Stimulated activated CD8-positive, alpha-beta memory T cell treated with anti-CD3 and anti-CD28 coated beads, Interleukin-12 subunit alpha, Interleukin-12 subunit beta, amount 100 ng/mL, for 1 hour (primary cell): ENCODE results near the gene YOD1.

Source experiments
- DNase-seq: peaks from one replicate; pipeline ENCODE4 v3.0.0-alpha.2; 2020; ENCODE audit warnings: low read depth

The YOD1 gene

DNA sequence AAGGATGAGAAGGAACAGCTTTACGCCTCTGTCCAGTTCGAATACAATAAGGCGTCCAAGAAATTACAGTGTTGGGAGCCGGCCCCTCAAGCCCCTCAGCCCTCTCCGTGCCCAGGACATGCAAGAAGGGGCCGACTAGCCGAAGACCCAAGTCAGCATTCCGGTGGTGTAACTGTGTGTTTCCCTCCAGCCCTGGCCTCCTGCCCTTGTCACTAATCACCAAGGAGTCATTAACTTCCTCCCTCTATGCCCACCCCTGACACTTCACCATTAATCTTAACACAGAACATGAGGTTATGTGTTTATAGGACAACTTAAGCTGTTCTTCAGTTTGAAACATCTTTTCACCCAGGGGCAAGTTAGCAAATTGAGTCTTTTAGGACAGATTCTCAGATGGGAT lies 21.2 kb upstream of the YOD1 start:
- DNase-seq: no peak

DNA sequence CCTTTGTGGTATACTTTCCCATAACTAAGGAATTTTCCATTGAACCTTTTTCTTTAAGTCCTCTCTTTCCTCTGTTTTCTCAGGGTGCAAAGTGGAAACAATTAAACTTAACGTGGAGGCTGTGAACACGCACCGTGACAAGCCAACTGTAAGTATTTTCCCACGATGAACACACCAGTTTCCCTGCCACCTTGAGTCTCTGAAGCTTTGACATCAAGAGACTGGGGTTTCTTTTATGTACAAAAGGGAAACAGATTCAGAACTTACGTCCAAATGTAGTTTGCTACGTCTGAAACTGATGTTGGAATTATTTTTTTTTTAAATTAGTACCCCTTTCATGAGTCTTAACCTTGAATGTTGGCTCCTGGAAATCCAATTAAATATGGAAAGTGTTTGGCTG lies 20.4 kb upstream of the YOD1 start:
- DNase-seq: no peak

DNA sequence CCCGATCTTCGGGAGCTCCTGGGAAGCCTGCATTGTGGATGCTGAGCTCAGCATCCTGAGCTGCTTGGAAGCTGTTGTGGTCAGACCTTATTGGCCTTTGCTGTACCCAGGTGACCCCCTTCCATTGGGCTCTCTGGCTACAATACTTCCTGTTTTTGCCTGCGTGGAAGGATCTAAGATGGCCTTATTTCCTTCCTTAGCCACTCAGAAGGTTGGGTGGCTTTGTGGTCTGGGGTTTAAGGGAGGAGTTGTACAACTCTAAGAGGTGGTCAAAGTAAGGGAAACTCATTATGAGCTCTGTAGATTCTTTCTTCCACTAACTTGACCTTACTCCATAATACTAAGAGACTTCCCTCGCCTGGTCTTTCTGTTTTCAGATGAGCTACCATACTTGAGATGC lies 19.8 kb upstream of the YOD1 start:
- DNase-seq: no peak

DNA sequence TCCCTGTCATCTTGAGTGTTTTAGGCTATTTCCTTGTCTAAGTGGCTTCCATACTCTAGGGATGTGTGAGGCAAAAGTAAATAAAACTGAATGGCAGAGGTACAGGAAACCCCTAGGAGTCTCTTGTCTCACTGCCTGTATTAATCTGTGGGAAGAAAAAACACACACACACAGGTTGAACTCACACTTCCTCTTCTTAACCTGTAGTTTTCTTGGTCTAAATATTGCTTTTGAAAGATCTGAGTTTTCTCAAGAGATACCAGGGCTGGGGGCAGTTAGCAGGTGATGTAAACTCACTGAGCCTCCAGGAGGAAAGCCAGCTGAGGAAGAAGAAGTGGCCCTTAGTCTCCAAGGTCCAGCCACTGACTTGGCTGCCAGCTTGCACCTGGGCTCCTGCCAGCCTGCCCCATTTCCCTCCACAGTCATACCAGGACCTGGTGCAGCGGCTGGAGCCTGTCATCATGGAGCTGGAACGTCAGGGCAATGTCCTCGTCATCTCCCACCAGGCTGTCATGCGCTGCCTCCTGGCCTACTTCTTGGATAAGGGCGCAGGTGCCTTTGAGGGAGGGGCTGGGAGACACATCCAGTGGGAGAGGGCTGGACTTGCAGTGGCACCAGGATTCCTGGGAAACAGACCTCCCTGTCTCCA lies 19.0 kb upstream of the YOD1 start:
- DNase-seq: no peak

DNA sequence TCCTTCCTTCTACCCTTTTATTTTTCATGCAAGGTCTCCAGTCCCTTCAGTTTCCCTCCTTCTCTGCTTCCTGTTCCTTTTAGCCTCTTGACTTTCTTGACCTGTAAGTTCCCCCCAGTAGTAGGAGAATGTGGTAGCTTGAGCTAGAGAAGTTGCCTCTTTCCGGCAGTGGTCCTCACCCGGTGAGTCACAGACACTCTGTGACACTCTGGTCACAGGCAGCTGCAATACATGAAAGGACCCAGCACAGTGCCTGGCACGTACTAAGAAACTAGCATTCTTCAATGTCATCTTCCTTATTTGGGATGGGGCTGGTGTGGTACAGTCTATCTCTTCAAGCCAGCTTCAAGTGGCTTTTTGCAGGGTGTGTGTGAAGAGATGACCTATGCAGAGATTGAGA lies 18.1 kb upstream of the YOD1 start:
- DNase-seq: no peak

DNA sequence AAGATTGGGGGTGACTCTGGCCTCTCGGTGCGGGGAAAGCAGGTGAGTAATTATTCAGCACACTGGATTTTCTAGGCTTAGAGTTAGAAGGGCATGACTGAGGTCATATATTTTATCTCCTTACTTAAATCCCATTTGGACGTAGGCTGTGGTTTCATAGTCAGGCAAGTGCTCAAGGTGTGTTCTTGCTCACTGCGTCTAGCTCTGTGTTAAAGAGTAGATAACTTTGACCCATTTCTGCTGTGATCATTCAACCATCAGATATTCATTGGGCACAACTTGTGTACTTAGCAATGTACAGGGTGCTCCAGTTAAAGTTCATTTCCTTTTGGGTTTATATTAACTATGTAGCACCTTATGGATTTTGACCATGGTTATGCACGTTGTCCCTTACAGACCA lies 16.7 kb upstream of the YOD1 start:
- DNase-seq: no peak

DNA sequence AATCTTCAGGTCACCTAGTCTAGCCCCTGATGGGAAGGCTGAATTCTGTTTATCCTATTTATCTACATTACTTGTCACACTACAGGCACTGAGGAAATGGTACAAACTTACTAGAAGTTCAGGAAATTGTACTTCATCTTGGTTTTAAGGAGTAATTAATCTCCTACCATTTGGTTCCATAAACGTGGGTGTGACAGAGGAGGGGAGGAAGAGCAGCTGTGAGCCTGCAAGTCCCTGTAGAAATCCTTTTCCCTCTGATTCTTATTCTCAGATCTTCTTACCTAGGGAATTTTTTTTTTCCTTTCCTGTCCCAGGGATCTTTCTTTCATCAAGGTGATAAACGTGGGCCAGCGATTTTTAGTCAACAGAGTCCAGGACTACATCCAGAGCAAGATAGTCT lies 16.2 kb upstream of the YOD1 start:
- no peak for DNase-seq

DNA sequence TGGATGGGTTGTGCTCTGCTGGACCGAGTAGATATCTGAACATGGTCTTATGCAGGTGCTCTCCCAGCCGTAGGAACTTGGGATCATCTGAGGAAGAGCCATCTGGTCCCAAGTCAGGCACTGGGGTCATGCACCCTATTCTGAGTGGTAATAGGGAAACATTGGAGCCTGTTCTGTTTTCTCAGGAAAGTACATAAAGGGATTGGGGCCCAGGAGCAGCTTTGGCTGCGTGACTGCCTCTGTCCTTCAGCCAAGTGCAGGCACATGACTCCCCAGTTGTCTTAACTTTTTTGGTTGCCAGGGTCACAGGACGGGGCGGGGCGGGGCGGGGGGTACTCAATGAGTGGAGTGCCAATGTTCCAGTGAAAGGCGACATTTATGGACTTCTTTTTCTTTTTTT lies 13.6 kb upstream of the YOD1 start:
- DNase-seq: no peak

DNA sequence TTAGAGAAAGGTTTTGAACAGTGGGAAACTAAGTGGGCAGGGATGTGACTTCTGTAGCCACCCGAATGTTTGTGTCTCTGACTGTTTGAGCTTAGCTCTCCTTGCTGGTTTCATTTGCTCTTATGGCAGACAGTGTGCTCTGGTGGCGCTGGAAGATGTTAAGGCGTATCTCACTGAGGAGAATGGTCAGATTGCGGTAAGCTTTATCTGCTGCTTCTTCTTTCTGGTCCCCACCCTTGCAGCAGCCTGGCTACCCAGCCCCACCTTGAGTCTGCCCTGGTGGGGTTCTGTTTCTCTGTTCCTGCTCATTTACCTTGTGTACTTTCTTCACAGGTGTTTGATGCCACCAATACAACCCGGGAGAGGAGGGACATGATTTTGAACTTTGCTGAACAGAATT lies 12.0 kb upstream of the YOD1 start:
- no peak for DNase-seq

DNA sequence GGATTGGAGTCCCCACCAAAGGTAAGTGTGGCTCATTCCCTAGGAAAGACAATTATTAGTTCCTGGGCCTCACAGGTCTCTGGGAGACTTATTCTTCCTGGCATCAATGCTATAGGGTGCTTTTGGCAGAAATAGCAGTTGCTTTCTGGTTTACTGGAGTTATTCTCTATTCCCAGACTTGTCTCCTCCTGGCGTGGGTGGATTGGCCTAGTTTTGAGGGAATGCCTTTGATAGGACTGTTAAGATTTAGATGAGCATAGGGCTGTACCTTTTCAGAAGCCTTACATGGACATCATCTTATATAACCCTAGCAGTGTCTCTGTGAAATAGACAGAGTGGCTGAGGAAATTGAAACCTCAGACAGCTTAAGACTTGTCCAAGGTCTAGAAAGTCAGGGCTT lies 11.1 kb upstream of the YOD1 start:
- DNase-seq: no peak

DNA sequence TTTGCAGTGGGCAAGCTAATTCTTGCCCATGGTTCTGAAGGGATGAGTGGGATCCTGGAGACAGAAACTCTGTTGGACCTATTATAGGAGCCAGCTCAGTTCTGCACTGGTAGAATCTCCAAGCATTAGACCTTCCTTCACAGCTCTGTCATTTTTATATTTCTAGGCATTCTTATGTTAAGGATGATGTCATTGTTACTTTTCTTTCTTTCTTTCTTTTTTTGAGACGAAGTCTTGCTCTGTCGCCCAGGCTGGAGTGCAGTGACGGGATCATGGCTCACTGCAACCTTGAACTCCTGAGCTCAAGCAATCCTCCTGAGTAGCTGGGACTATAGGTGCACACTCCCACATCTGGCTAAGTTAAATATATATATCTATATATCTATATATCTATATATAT lies 9.6 kb upstream of the YOD1 start:
- no peak for DNase-seq

DNA sequence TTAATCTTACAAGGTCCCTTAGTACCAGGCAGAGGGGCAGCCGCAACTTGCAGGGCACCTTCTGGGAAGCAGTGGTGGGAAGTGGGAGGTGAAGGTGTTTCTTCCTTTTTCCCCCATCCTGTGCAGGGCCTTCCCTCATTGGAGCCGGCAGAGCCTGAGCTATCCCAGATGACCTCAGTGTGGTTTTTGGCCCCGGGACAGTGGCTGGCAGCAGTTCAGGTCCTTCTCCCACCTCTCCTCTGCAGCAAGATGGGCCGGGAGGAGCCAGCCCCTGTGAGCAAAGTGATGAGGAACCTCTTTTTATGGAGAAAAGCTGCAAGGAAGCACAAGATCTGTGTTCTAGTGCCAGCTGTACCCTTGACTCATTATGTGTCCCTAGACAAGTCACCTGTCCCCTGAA lies 8.9 kb upstream of the YOD1 start:
- DNase-seq: no peak

DNA sequence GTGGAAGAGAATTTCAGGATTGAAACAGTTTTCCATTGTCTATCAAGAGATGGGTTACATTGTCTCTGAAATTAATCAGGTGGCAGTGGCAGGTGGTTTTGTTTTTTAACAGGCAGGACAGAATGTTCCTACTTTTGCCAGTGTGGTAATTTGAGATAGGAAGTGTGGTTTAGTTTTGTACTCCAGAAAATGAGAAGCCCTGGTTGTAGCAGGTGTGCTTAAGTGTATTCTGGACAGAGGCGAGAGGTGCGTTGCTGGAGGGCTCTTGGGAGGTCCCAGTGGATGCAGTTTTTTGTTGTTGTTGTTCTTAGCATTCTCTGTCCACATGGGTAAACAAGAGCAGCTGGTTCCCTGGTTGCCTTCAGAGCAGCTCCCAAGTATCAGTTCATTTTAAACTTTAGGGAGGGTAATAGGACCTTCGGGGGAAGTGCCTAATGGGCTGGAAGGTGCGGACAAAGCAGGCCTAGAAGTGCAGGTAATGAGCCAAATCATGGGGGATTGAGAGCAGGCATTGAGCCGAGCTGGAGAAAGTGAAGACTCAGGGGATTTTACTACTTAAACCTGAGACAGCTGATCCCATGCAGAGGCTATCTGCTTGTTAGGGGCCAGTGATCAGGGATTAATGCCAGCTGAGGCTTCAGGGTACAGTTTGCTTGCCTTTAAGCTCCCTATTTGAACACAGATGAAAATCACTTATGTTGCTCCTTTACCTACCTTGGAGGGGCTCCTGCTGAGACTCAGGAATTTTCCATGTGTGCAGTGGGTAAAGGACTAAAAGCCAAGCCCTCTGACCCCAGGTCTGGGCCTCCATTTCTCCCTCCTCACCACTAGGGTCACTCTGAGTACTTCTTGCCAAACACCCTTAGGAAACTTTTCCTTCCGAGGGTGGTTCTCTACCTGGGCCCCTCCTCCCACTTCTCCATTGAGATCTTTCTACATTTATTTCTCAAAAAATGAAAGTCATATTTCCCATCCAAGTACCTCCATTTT lies 8.2 kb upstream of the YOD1 start:
- no peak for DNase-seq

DNA sequence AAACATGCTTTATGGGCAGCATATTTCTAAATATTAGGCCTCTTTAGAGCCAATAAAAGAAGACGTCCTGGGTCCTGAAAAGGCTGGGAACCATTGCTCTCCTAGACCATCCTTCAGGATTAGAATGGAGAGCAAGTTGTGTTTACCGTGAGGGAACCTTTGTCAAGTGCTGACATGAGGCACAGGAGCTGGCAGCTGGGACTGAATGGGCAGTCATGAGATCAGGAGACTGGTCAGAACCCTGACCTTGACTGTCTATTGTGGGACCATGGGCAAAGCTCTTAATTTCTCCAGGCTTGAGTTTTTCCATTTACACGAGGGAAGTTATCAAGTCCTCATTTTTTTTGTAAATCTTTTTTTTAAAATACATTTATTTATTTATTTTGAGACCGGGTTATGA lies 7.2 kb upstream of the YOD1 start:
- no peak for DNase-seq

DNA sequence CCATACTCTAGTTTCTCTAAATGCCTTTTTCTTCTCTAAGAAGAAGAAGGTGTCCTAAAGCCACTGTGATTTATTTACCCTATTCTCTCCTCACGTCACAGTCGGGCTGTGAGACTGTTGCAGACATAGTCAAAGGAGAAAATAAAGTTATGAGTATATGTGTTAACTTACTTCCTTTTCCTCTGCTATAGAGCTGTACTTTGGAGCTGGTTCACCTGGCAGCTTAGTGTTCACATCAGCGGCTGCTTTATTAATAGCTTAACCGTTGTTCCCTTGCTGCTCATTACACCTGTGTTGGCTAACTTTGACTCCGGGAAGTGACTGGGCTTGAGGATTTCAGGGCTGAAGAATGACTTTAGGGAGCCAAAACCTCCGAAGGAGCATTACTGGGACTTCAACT lies 5.7 kb upstream of the YOD1 start:
- DNase-seq: no peak

DNA sequence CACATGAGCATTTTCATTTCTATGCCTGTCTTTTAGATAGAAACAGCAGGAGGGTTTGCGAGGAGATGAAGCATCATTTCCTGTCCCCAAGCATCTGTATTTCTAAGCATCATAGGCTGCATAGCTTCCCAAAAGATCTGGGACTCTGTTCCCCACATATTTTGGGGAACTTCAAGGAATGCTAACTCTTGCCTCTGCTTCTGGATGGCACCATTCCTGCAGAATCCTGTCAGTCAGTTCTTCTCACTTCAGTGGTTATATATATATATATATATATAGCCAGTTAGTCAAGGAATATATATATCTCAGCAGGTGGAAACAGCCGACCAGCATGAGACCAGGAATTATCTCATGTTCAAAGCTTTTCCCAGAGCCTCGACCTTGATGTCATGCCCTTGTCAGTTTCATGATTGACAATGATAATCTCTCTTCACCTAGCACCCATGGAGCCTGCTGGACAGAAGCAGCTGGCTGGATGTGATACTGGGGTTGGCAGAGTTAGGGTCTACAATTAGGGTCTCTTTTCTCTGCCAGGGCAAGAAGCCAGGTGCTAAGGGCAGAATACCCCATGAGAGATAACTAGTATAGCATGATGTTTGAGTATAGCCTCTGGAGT lies 4.5 kb upstream of the YOD1 start:
- DNase-seq: no peak

DNA sequence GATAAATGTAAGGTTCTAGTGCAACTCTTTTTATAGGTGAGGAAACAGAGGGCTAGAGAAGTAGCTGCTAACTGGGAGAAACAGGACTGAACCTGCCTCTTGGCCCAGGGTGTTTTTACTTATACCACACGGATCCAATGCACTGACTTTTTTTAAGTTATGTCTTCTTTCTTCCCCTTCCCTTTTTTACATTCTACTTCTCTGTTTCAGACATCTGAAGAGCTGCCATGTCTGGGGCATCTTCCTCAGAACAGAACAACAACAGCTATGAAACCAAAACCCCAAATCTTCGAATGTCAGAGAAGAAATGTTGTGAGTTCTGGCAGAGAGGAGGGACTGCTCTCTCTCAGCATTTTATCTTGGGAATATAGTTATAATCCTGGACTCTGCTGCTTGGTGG lies 3.5 kb upstream of the YOD1 start:
- no peak for DNase-seq

DNA sequence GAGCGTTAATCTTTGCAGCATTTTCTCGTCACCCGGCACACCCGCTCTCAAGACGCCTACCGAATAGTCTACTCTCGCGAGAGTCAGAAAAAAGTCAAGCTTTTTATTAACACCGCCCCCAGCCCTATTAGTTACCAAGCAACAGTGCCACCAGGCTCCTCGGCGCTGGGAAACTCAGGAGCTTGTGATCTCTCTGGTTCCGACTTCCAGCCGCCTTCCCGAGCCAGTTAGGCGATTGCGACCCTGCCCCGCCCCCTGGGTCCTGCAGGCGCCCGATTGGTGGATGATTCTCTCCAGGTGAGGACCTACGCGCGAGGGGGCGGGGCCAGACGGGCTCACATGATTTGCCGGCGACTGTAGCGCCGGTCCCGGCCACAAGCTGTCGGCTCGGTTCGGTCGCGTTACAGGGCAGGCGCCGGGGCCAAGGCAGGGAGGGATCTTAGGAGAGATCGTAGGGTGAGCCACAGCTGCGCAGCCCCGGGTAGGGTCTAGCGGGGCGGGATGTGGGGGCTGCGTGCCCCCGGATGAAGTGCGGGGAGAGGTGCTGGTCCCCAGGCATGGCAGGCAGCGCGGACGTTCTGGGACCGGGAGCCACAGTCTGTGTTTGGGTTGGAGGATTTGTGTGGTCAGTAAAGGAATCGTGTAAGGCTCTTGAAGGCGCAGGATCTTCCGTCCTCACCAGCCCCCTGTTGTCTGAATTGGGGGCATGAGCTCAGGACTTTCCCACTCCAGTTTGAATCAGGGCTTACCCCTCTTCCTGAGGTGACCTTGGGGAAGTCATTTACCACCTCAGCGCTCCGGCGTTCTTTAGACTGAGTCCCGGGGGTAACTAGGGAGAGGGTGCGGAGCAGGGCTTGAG lies 2.1 kb upstream of the YOD1 start, which contains the start of gene PFKFB2:
TSS of gene PFKFB2 (plus strand) at position 365 of the 859 bp plus-strand sequence. CDS start 1,443 bp downstream, outside the sequence.
- DNase-seq: peak; percentile 87

DNA sequence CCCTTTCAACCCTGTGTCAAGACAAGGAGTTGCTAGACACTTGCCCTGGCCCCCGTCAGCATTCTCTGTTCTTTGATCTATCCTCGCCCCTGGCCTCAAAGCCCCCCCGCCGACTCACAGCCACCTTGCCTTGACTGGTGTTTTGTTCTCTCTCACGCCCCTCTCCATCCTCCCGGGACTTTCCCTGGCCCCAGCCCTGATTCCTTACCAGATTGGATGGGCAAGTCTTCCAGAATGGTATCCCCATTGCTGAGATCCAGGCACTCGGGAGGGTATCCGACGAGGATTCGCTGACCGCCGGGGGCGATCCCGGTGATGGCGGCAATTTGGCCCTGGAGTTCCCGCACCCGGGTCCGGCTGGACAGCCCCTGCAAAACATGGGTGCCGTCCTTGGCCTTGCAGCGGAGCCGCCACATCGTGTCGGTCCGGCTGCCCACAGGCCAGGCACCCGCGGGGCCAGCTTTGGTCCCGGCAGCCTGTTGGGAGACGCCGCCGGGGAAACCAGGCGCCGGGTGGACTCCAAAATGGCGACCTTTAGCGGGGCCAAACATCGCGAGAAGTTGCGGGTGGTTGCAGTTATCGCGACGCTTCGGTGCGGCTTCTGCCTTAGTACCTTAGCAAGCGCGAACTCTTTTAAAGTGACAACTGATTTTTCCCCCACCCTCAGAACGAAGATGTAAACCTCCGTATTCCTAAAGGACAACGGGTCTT lies 373 bp downstream of the YOD1 start:
- peak; percentile 79 for DNase-seq

DNA sequence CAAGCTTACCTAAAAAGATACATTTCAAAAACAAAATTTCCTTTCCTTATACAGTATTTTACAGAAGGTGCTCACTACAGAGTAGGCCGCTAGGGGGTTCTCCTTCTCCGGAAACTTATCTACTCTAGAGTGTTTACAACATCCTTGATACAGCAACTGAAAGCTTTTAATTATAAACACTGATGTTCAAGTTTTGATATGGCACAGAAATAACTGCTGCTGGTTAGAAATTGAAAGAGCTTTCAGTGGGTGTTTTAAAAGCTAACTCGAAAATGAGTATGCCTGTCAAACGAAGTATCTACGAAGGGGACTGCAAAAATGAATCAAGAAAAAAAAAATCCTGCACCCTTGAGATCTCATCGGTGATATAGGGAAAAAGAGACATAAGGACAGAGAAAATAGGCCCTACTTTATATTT lies 1.0 kb downstream of the YOD1 start:
- peak; percentile 27 for DNase-seq

DNA sequence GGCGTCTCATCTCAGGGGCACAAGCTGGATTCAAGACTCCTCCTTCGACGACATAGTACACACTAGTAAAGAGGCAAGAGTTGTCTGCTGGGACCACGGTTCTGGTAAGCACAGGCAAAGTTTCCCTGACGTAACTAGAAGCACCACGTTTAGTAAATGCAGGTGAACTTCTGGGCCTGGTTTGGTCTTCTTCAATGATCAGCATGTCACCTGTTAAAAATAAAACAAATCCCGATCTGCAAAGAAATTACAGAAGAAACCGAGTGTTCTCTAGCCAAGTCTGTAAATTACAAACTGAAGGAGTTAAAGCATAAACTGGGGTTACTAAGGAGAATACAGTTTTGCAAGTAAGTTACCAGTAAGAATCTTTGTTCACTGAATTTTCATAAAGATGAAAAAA lies 1.5 kb downstream of the YOD1 start:
- DNase-seq: no peak
